Glomerular visceral epithelial cell (primary cell): ENCODE data around the gene TANC1.

Experiments
- DNase-seq: peaks from one replicate; pipeline ENCODE4 v3.0.0-alpha.2; 2016; ENCODE audit errors: extremely low spot score

Gene TANC1

GRCh38 chr2:159118115-159118858 lies 149.8 kb downstream of the TANC1 start:
- peak; percentile 83 for DNase-seq

GRCh38 chr2:159118859-159119500 lies 150.5 kb downstream of the TANC1 start:
- no peak for DNase-seq

GRCh38 chr2:159119652-159120257 lies 151.3 kb downstream of the TANC1 start:
- DNase-seq: peak; percentile 21

- DNase-seq: no peak
These were observed 155.3 kb downstream of the TANC1 start for GRCh38 chr2:159123786-159124185.

- peak; percentile 86 for DNase-seq
These were observed 156.0 kb downstream of the TANC1 start for GRCh38 chr2:159124441-159124911.

GRCh38 chr2:159124931-159125467 lies 156.6 kb downstream of the TANC1 start:
- no peak for DNase-seq

GRCh38 chr2:159125858-159126257 lies 157.4 kb downstream of the TANC1 start:
- DNase-seq: no peak

GRCh38 chr2:159126432-159127022 lies 158.1 kb downstream of the TANC1 start:
- no peak for DNase-seq

GRCh38 chr2:159128191-159128590 lies 159.8 kb downstream of the TANC1 start:
- no peak for DNase-seq

GRCh38 chr2:159129269-159129668 lies 160.8 kb downstream of the TANC1 start:
- no peak for DNase-seq

GRCh38 chr2:159129824-159130223 lies 161.4 kb downstream of the TANC1 start:
- DNase-seq: no peak

GRCh38 chr2:159130302-159130701 lies 161.9 kb downstream of the TANC1 start:
- DNase-seq: no peak

- DNase-seq: no peak
These were observed 162.9 kb downstream of the TANC1 start for GRCh38 chr2:159131267-159131913.

- peak; percentile 78 for DNase-seq
These were observed 163.5 kb downstream of the TANC1 start for GRCh38 chr2:159131914-159132281.

GRCh38 chr2:159133797-159134196 lies 165.4 kb downstream of the TANC1 start:
- no peak for DNase-seq

- no peak for DNase-seq
These were observed 166.5 kb downstream of the TANC1 start for GRCh38 chr2:159134979-159135378.

GRCh38 chr2:159136391-159136790 lies 168.0 kb downstream of the TANC1 start:
- no peak for DNase-seq

GRCh38 chr2:159137511-159138241 lies 169.2 kb downstream of the TANC1 start:
- no peak for DNase-seq

- no peak for DNase-seq
These were observed 170.3 kb downstream of the TANC1 start for GRCh38 chr2:159138642-159139182.

GRCh38 chr2:159139216-159139933 lies 170.9 kb downstream of the TANC1 start:
- no peak for DNase-seq
